Measurements from ENCODE around the gene BCL2A1.
"Not testable (repeated sequence)": the region's sequence is repeated elsewhere in the genome, so short reads cannot be mapped to it uniquely, and the experiment has no call there.

The BCL2A1 gene

GRCh38 chr15:79948761-79949160 lies 22.2 kb downstream of the BCL2A1 start:
- DNase-seq (ENCODE audit: insufficient read length, low spot score) (no peak), FAIRE-seq (no peak)
- no peak for TF ChIP-seq POU2F2 (IDR thresholded peaks at IDR 0.05; ENCODE audit: low read depth, low read length)
- no peak for TF ChIP-seq PAX5 (IDR thresholded peaks at IDR 0.05; ENCODE audit: insufficient read depth, low read length, severe bottlenecking)
- no peak for TF ChIP-seq TAF1 (IDR thresholded peaks at IDR 0.05; ENCODE audit: low read depth, low read length)
- TF ChIP-seq POLR2A (IDR thresholded peaks at IDR 0.05; ENCODE audit: low read depth, low read length) = no peak
- TF ChIP-seq POLR2AphosphoS5 (IDR thresholded peaks at IDR 0.05; ENCODE audit: low read depth, low read length) = no peak
- TF ChIP-seq SPI1 (IDR thresholded peaks at IDR 0.05; ENCODE audit: low read depth, low read length) = no peak

- FAIRE-seq (peak; percentile 9), DNase-seq (ENCODE audit: insufficient read length, low spot score) (no peak)
- no peak for TF ChIP-seq PAX5 (IDR thresholded peaks at IDR 0.05; ENCODE audit: insufficient read depth, low read length, severe bottlenecking)
- no peak for TF ChIP-seq TAF1 (IDR thresholded peaks at IDR 0.05; ENCODE audit: low read depth, low read length)
Observed at GRCh38 chr15:79948095-79948695, 22.8 kb downstream of the BCL2A1 start.

GRCh38 chr15:79947009-79947408 lies 24.0 kb downstream of the BCL2A1 start:
- FAIRE-seq = no peak
- DNase-seq (ENCODE audit: insufficient read length, low spot score) = no peak
- no peak for TF ChIP-seq POLR2A (IDR thresholded peaks at IDR 0.05; ENCODE audit: low read depth, low read length)

- FAIRE-seq (no peak), DNase-seq (ENCODE audit: insufficient read length, low spot score) (no peak)
- TF ChIP-seq SPI1 (IDR thresholded peaks at IDR 0.05; ENCODE audit: low read depth, low read length) = no peak
- no peak for TF ChIP-seq TAF1 (IDR thresholded peaks at IDR 0.05; ENCODE audit: low read depth, low read length)
- no peak for TF ChIP-seq POU2F2 (IDR thresholded peaks at IDR 0.05; ENCODE audit: low read depth, low read length)
Observed at GRCh38 chr15:79944622-79945021, 26.4 kb downstream of the BCL2A1 start.

- FAIRE-seq (peak; percentile 16), DNase-seq (ENCODE audit: insufficient read length, low spot score) (peak; percentile 15)
- no peak for TF ChIP-seq POU2F2 (IDR thresholded peaks at IDR 0.05; ENCODE audit: low read depth, low read length)
Observed at GRCh38 chr15:79943820-79944219, 27.2 kb downstream of the BCL2A1 start.

- TF ChIP-seq PAX5 (IDR thresholded peaks at IDR 0.05; ENCODE audit: insufficient read depth, low read length, severe bottlenecking) (no peak), POLR2AphosphoS5 (IDR thresholded peaks at IDR 0.05; ENCODE audit: low read depth, low read length) (no peak), TAF1 (IDR thresholded peaks at IDR 0.05; ENCODE audit: low read depth, low read length) (no peak), POU2F2 (IDR thresholded peaks at IDR 0.05; ENCODE audit: low read depth, low read length) (no peak), SPI1 (IDR thresholded peaks at IDR 0.05; ENCODE audit: low read depth, low read length) (no peak), POLR2A (IDR thresholded peaks at IDR 0.05; ENCODE audit: low read depth, low read length) (no peak)
- FAIRE-seq = no peak
- no peak for DNase-seq (ENCODE audit: insufficient read length, low spot score)
Observed at GRCh38 chr15:79942741-79943481, 28.1 kb downstream of the BCL2A1 start.

GRCh38 chr15:79939399-79939798 lies 31.6 kb downstream of the BCL2A1 start:
- no peak for FAIRE-seq
- TF ChIP-seq SPI1 (IDR thresholded peaks at IDR 0.05; ENCODE audit: low read depth, low read length) (no peak), POU2F2 (IDR thresholded peaks at IDR 0.05; ENCODE audit: low read depth, low read length) (no peak), POLR2A (IDR thresholded peaks at IDR 0.05; ENCODE audit: low read depth, low read length) (no peak), TAF1 (IDR thresholded peaks at IDR 0.05; ENCODE audit: low read depth, low read length) (no peak), PAX5 (IDR thresholded peaks at IDR 0.05; ENCODE audit: insufficient read depth, low read length, severe bottlenecking) (no peak), POLR2AphosphoS5 (IDR thresholded peaks at IDR 0.05; ENCODE audit: low read depth, low read length) (no peak)
- DNase-seq (ENCODE audit: insufficient read length, low spot score) = no peak

- TF ChIP-seq POLR2AphosphoS5 (IDR thresholded peaks at IDR 0.05; ENCODE audit: low read depth, low read length) = no peak
- FAIRE-seq = no peak
- no peak for DNase-seq (ENCODE audit: insufficient read length, low spot score)
Observed at GRCh38 chr15:79938143-79938542, 32.9 kb downstream of the BCL2A1 start.

- FAIRE-seq; DNase-seq (ENCODE audit: insufficient read length, low spot score): not testable (repeated sequence)
Observed at GRCh38 chr15:79935556-79936201, 35.3 kb downstream of the BCL2A1 start.

- FAIRE-seq = no peak
- TF ChIP-seq TAF1 (IDR thresholded peaks at IDR 0.05; ENCODE audit: low read depth, low read length) (no peak), POLR2AphosphoS5 (IDR thresholded peaks at IDR 0.05; ENCODE audit: low read depth, low read length) (no peak)
Observed at GRCh38 chr15:79933231-79933630, 37.8 kb downstream of the BCL2A1 start.

GRCh38 chr15:79932447-79932846 lies 38.5 kb downstream of the BCL2A1 start:
- FAIRE-seq = no peak
- DNase-seq (ENCODE audit: insufficient read length, low spot score) = no peak
- TF ChIP-seq POU2F2 (IDR thresholded peaks at IDR 0.05; ENCODE audit: low read depth, low read length) (no peak), PAX5 (IDR thresholded peaks at IDR 0.05; ENCODE audit: insufficient read depth, low read length, severe bottlenecking) (no peak), POLR2AphosphoS5 (IDR thresholded peaks at IDR 0.05; ENCODE audit: low read depth, low read length) (no peak), POLR2A (IDR thresholded peaks at IDR 0.05; ENCODE audit: low read depth, low read length) (no peak), TAF1 (IDR thresholded peaks at IDR 0.05; ENCODE audit: low read depth, low read length) (no peak), SPI1 (IDR thresholded peaks at IDR 0.05; ENCODE audit: low read depth, low read length) (no peak)

More at GRCh38 chr15:79933231-79933630, 37.8 kb downstream of the BCL2A1 start:
- no peak for DNase-seq (ENCODE audit: insufficient read length, low spot score)

Data from GM12891 (cell line).